ENCODE measurements around the gene RILPL1.
A peak's percentile ranks its signal among the peaks of the same experiment; 100 is the strongest.
"Not testable (repeated sequence)": the region's sequence is repeated elsewhere in the genome, so short reads cannot be mapped to it uniquely, and the experiment has no call there.

The RILPL1 gene

GRCh38 chr12:123457980-123458779 is 75.3 kb downstream of the RILPL1 start, which contains the start of gene SNRNP35:
SNRNP35 (plus strand) TSS chr12:123458139; CDS start chr12:123465541, 7,402 bp downstream.
- peak; percentile 85 for DNase-seq

DNA sequence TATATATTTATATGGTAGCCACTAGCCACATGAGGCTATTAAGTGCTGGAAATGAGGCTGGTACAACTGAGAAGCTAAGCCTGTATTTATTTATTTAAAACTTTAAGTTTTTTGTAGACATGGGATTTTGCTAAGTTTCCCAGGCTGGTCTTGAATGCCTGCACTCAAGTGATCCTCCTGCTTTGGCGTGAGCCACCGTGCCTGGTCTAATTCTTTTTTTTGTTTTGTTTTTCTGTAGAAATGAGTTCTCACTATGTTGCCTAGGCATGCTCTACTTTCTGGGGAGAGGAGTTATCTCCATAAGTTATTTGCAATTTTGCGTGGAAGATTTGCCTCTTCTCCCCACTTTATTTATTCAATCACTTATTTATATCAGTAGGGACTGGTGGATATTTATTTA is 80.4 kb downstream of the RILPL1 start:
- no peak for DNase-seq

GRCh38 chr12:123452276-123452550 is 81.3 kb downstream of the RILPL1 start:
- DNase-seq: not testable (repeated sequence)

DNA sequence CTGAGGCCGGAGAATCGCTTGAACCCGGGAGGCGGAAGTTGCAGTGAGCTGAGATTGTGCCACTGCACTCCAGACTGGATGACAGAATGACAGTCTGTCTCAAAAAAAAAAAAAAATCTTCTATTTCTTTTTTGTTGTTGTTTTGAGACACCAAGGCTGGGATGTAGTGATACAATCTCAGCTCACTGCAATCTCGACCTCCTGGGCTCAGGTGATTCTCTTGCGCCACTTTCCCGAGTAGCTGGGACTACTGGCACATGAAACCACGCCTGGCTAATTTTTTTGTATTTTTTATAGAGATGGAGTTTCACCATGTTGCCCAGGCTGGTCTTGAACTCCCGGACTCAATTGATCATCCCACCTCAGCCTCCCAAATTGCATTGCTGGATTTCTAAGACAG is 82.9 kb downstream of the RILPL1 start:
- no peak for DNase-seq

DNA sequence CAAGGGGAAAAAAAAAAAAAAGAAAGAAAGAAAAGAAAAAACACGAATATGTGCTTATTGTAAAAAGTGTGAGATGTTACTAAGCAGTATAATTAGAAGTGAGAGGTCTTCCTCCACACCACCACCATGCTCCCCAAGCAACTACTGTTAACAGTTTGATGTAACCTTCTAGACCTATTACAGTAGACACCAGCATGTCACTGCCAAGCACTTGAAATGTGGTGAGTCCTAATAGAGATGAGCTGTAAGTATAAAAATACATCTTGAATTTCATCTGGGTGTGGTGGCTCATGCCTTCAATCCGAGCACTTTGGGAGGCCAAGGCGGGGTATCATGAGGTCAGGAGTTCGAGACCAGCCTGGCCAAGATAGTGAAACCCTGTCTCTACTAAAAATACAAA is 83.7 kb downstream of the RILPL1 start:
- no peak for DNase-seq

DNA sequence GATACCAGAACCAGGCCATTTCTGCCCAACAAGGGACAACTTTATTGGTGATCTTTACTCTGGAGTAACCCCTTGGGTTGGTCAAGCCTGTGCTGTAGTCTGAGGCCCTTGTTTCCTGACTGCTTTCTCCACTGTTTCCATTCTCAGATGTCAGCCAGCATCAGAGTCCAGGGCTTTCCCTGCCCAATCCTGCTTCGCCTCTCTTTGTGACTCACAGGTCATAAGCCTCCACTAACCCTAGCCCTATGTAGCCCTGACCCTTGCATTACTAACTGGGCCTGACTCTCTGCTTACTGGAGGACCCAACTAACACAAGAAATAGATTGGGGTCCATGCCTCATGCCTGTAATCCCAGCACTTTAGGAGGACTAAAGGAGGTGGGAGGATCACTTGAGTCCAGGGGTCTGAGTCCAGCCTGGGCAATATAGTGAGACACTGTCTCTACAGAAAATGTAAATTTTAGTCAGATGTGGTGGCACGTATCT is 84.2 kb downstream of the RILPL1 start:
- no peak for DNase-seq

GRCh38 chr12:123446333-123446713 is 87.2 kb downstream of the RILPL1 start:
- no peak for DNase-seq

- peak; percentile 56 for DNase-seq
Observed at GRCh38 chr12:123445388-123446332, 87.9 kb downstream of the RILPL1 start.

DNA sequence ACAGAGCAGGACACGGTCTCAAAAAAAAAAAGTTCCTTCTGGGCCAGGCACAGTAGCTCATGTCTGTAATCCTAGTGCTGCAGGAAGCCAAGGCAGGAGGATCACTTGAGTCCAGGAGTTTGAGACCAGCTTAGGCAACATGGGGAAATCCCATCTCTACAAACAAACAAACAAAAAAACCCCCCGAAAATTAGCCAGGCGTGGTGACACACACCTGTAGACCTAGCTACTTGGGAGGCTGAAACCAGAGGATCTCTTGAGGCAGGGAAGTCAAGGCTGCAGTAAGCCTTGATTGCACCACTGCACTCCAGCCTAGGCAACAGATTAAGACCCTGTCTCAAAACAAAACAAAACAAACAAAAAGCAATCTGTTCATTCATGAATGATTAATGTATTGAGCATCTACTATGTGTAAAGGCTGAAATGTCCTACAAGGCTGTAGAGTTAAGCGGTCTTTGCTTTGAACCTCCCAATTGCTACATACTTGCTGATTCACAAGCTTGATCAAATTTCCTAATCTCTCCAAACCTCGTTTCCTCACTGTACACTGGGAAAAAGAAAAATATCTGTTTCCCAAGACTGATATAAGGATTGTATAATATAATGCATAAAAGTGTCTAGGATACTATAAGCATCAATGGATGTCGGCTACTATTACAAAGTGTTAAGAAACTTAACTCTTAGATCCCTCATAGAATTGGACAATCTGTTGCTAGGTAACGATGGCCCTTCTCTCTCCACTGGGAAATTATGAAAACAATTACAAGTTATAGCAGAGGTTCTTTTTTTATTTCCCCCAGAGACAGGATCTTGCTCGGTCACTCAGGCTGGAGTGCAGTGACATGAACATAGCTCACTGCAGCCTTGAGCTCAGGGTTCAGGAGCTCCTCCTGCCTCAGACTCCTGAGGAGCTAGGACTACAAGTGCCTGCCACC is 89.2 kb downstream of the RILPL1 start:
- DNase-seq: no peak

- DNase-seq: no peak
Observed at GRCh38 chr12:123442774-123443173, 90.7 kb downstream of the RILPL1 start.

GRCh38 chr12:123441523-123442164 is 91.9 kb downstream of the RILPL1 start:
- DNase-seq: no peak

DNA sequence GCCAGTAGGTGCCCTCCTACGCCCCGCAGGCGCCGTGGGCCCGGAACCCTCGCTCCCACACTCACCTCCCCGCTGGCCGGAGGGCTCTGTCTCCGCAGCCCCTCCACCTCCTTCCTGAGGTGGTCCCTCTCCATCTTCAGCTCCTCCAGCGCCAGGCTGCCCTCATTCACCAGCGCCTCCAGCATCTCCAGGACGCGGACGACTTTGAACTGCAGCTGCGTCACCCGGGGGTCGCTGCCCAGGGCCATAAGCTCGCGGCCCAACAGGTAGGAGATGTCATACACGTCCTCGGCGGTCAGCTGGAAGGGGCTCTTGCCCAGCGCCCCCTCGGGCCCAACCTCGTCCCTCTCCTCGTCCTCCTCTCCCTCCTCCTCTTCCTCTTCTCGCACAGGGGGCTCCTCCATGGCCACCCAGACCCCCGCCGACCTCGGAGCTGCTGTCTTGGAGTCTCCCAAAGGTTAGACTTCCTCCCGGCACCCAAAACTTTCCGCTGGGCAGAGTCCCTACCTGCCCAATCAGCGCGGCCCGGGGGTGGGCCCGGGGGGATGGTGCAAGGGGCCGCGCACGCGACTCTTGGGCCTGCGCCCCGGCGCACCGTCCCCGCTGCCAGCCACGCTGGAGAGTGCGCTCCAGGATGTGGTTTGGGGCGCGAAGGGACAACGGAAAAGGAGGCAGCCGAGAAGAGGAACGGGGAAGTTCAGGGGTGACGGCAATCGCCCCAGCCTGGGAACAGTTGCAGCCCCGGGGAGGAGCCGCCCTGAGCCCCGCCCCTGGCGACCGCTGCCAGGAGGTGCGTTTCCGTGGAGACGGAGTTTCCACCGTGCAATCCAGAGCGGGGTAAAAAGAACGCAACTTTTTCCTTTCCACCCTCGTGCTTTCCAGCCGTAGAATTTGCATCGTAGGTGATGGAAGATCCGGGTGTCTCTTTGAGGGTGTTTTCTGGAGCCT is 97.2 kb downstream of the RILPL1 start, which contains the start of gene RILPL2:
RILPL2 (minus strand) TSS at position 668 of the 948 bp plus-strand sequence; CDS start at position 404, 264 bp downstream.
- DNase-seq: peak; percentile 72

GRCh38 chr12:123435636-123436016 is 97.9 kb downstream of the RILPL1 start:
- no peak for DNase-seq

DNA sequence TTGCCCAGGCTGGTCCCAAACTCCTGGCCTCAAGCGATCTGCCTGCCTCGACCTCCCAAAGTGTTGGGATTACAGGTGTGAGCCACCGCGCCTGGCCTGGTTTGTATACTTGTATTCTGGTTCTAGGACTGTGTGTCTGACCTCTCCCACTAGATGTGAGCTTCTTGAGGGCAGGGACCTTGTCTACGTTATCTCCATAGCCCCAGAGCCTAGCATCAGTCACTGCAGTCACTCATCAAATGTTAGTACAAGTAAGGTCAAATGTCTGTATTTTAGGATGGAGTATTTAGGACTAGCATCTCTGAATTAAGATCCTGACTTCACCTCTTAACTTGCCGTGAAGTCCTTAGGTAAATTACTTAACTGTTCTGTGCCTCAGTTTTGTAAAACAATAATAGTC is 99.9 kb downstream of the RILPL1 start:
- DNase-seq: no peak

- not testable (repeated sequence) for DNase-seq
Observed at GRCh38 chr12:123431951-123432817, 101.3 kb downstream of the RILPL1 start.

GRCh38 chr12:123429101-123429500 is 104.4 kb downstream of the RILPL1 start:
- not testable (repeated sequence) for DNase-seq

DNA sequence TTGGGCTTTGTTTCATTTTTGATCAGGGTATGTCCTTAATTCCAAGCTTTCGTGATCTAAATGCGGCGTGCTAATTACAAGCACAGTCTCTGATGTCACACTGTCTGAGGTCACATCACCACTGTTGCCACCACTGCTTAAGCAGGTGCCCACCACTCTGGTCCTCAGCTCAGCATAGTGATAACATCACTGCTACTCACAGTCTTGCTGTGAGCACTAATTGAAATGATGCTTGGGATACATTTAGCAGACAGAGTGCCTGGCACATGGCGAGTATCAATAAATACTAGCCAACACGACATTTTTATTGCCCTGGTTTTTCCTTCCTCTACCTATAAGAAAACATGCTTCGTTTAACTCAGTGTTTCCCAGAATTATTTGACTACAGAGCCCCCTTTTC is 104.9 kb downstream of the RILPL1 start:
- DNase-seq: no peak

DNA sequence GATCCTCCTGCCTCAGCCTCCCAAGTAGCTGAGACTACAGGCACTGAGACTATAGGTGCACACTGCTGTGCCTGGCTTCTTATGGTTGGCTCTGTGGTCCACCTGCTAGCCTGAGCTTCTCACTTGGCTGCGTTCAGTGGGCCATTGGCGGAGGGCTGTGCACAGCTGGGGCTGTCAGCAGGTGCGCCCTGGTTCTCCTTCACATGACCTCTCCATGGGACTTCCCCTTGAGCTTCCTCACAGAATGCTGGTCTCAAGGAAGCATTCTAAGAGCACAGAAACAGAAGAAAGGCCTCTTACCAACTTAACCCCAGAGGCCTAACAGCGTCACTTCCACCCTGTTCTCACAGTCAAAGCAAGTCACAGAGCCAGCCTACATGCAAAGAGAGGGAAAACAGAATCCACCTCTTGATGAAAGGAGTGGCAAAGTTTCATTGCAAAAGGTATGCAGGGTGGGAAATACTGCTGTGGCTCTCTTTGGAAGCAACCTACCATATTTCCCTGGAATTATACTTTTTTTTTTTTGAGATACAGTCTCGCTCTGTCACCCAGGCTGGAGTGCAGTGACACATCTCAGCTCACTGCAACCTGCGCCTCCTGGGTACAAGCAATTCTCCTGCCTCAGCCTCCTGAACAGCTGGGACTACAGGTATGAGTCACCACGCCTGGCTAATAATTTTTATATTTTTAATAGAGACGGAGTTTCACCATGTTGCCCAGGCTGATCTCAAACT is 106.3 kb downstream of the RILPL1 start:
- DNase-seq: no peak

- DNase-seq: no peak
Observed at GRCh38 chr12:123421314-123421713, 112.2 kb downstream of the RILPL1 start.

Measured in NCI-H226 (cell line).